NCI-H2196 (cell line): Measurements from ENCODE around the gene AMOTL2.

Experiments
- DNase-seq: peaks from one replicate; lab custom pipeline; 2025; ENCODE audit not compliant: unreplicated experiment; lab: John Stamatoyannopoulos, UW

Gene AMOTL2

GRCh38 chr3:134353831-134354611 lies 20.2 kb downstream of the AMOTL2 start:
- no peak for DNase-seq

- no peak for DNase-seq
Observed at GRCh38 chr3:134353171-134353825, 20.9 kb downstream of the AMOTL2 start.

GRCh38 chr3:134352031-134352671 lies 22.1 kb downstream of the AMOTL2 start:
- no peak for DNase-seq

GRCh38 chr3:134351427-134351826 lies 22.8 kb downstream of the AMOTL2 start:
- DNase-seq, result no peak

- DNase-seq, result no peak
Observed at GRCh38 chr3:134350861-134351311, 23.4 kb downstream of the AMOTL2 start.

GRCh38 chr3:134350266-134350665 lies 24.0 kb downstream of the AMOTL2 start:
- no peak for DNase-seq

- DNase-seq, result no peak
Observed at GRCh38 chr3:134348524-134348923, 25.7 kb downstream of the AMOTL2 start.

GRCh38 chr3:134347551-134347950 lies 26.7 kb downstream of the AMOTL2 start:
- DNase-seq, result no peak

- no peak for DNase-seq
Observed at GRCh38 chr3:134346744-134347143, 27.5 kb downstream of the AMOTL2 start.

- DNase-seq, result no peak
Observed at GRCh38 chr3:134345202-134345601, 29.0 kb downstream of the AMOTL2 start.

- no peak for DNase-seq
Observed at GRCh38 chr3:134344560-134344959, 29.7 kb downstream of the AMOTL2 start.

- no peak for DNase-seq
Observed at GRCh38 chr3:134342259-134342658, 32.0 kb downstream of the AMOTL2 start.

GRCh38 chr3:134341389-134341788 lies 32.9 kb downstream of the AMOTL2 start:
- no peak for DNase-seq

GRCh38 chr3:134340982-134341365 lies 33.3 kb downstream of the AMOTL2 start:
- DNase-seq, result peak; percentile 20

- no peak for DNase-seq
Observed at GRCh38 chr3:134340362-134340981, 33.8 kb downstream of the AMOTL2 start.

GRCh38 chr3:134339913-134340312 lies 34.3 kb downstream of the AMOTL2 start:
- no peak for DNase-seq

- no peak for DNase-seq
Observed at GRCh38 chr3:134339331-134339730, 34.9 kb downstream of the AMOTL2 start.

- DNase-seq, result no peak
Observed at GRCh38 chr3:134338516-134339261, 35.6 kb downstream of the AMOTL2 start.

GRCh38 chr3:134338201-134338512 lies 36.1 kb downstream of the AMOTL2 start:
- no peak for DNase-seq

GRCh38 chr3:134337511-134338200 lies 36.6 kb downstream of the AMOTL2 start:
- no peak for DNase-seq
